ENCODE results near the gene JPT2.

JPT2 gene

GRCh38 chr16:1688807-1689560, 10.9 kb downstream of the JPT2 start:
- no peak overlapping the region for H3K4me2 ChIP-seq
- peaks cover 8% of the 10 kb centered on the region for H3K4me1 ChIP-seq (ENCODE audit: low read depth, poor library complexity, severe bottlenecking)
- H3K79me2 ChIP-seq (ENCODE audit: insufficient read depth, low read depth), result peaks cover 72% of the 10 kb centered on the region
- no peak overlapping the region for H2AFZ ChIP-seq (ENCODE audit: low read depth)
- no peaks in the 10 kb centered on the region for H3K27me3 ChIP-seq (ENCODE audit: insufficient read depth, low read depth)
- no peak for TF ChIP-seq CTCF (conservative IDR thresholded peaks at IDR 0.05; ENCODE audit: low read depth, low read length)
- peaks cover 11% of the 10 kb centered on the region; the same call in 1 of the 2 replicates for H3K36me3 ChIP-seq (ENCODE audit: insufficient read depth)
- H3K9ac ChIP-seq, result no peak overlapping the region
- H4K20me1 ChIP-seq (ENCODE audit: insufficient read depth), result peaks cover 27% of the 10 kb centered on the region; the same call in 1 of the 2 replicates
- H3K27ac ChIP-seq, result no peak overlapping the region
- no peak overlapping the region for H3K4me3 ChIP-seq (IDR thresholded peaks at IDR 0.05; ENCODE audit: insufficient read depth, low read depth, low read length)

GRCh38 chr16:1689853-1690252, 11.8 kb downstream of the JPT2 start:
- Histone ChIP-seq H4K20me1 (ENCODE audit: insufficient read depth) (peaks cover 24% of the 10 kb centered on the region; the same call in 1 of the 2 replicates), H3K4me3 (IDR thresholded peaks at IDR 0.05; ENCODE audit: insufficient read depth, low read depth, low read length) (no peak overlapping the region), H3K9ac (no peak overlapping the region), H3K36me3 (ENCODE audit: insufficient read depth) (peaks cover 11% of the 10 kb centered on the region; the same call in 1 of the 2 replicates), H2AFZ (ENCODE audit: low read depth) (no peak overlapping the region), H3K27me3 (ENCODE audit: insufficient read depth, low read depth) (no peaks in the 10 kb centered on the region), H3K27ac (no peak overlapping the region), H3K79me2 (ENCODE audit: insufficient read depth, low read depth) (peaks cover 67% of the 10 kb centered on the region), H3K4me2 (no peak overlapping the region), H3K4me1 (ENCODE audit: low read depth, poor library complexity, severe bottlenecking) (peaks cover 8% of the 10 kb centered on the region)
- TF ChIP-seq CTCF (conservative IDR thresholded peaks at IDR 0.05; ENCODE audit: low read depth, low read length), result no peak

DNA sequence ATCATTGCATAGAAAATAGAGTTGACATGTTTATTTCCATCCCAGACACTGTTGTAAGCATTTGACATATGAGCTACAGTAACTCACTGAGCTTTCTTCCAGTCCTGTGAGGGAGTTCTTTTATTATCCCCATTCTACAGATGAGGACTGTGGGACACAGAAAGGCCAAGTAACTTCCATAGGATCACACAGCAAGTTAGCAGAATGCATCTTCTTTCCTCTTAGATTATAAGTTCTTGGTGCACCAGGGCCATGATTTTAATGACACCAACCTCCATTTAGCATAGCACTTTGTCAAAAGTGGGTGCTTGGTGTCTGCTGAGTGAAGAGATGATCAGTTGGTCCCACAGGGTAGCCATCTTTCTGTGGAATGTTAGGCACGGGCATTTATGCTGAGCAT, 12.7 kb downstream of the JPT2 start:
- Histone ChIP-seq H2AFZ (ENCODE audit: low read depth) (no peak overlapping the region), H3K36me3 (ENCODE audit: insufficient read depth) (peaks cover 11% of the 10 kb centered on the region; the same call in 1 of the 2 replicates), H3K4me3 (IDR thresholded peaks at IDR 0.05; ENCODE audit: insufficient read depth, low read depth, low read length) (no peak overlapping the region), H3K4me2 (no peak overlapping the region), H3K27ac (no peak overlapping the region), H3K9ac (no peak overlapping the region), H3K27me3 (ENCODE audit: insufficient read depth, low read depth) (no peaks in the 10 kb centered on the region), H4K20me1 (ENCODE audit: insufficient read depth) (peaks cover 24% of the 10 kb centered on the region; the same call in 1 of the 2 replicates), H3K79me2 (ENCODE audit: insufficient read depth, low read depth) (peaks cover 57% of the 10 kb centered on the region), H3K4me1 (ENCODE audit: low read depth, poor library complexity, severe bottlenecking) (peaks cover 8% of the 10 kb centered on the region)
- no peak for TF ChIP-seq CTCF (conservative IDR thresholded peaks at IDR 0.05; ENCODE audit: low read depth, low read length)

GRCh38 chr16:1691276-1691675, 13.2 kb downstream of the JPT2 start:
- no peaks in the 10 kb centered on the region for H3K27me3 ChIP-seq (ENCODE audit: insufficient read depth, low read depth)
- peaks cover 24% of the 10 kb centered on the region; the same call in 1 of the 2 replicates for H4K20me1 ChIP-seq (ENCODE audit: insufficient read depth)
- peaks cover 52% of the 10 kb centered on the region for H3K79me2 ChIP-seq (ENCODE audit: insufficient read depth, low read depth)
- H3K9ac ChIP-seq, result no peak overlapping the region
- no peak overlapping the region for H3K4me2 ChIP-seq
- no peak for TF ChIP-seq CTCF (conservative IDR thresholded peaks at IDR 0.05; ENCODE audit: low read depth, low read length)
- peaks cover 11% of the 10 kb centered on the region; the same call in 1 of the 2 replicates for H3K36me3 ChIP-seq (ENCODE audit: insufficient read depth)
- H3K4me3 ChIP-seq (IDR thresholded peaks at IDR 0.05; ENCODE audit: insufficient read depth, low read depth, low read length), result no peak overlapping the region
- H2AFZ ChIP-seq (ENCODE audit: low read depth), result no peak overlapping the region
- no peak overlapping the region for H3K27ac ChIP-seq
- peaks cover 8% of the 10 kb centered on the region for H3K4me1 ChIP-seq (ENCODE audit: low read depth, poor library complexity, severe bottlenecking)
